Omental fat pad (tissue), 4 donors: ENCODE measurements around the gene MYT1. TPM values are rescaled to one million over a fixed set of nuclear protein-coding genes. Genes with fewer than 3 reads are reported as not detected.
"Not testable (repeated sequence)": the region's sequence is repeated elsewhere in the genome, so short reads cannot be mapped to it uniquely, and the experiment has no call there.

Source experiments
- ATAC-seq: fragments of 150-250 bp; one replicate; pipeline ENCODE4 v1.9.1; 2016; ENCODE audit warnings: mild to moderate bottlenecking, moderate library complexity; ENCODE audit not compliant: low FRiP score
- DNase-seq: peaks from one replicate; pipeline ENCODE4 v3.0.0-alpha.2; 2019; ENCODE audit warnings: low spot score
- CTCF ChIP-seq, 3 donors: fragments of 450-650 bp; IDR thresholded peaks; one replicate each; pipeline ENCODE4 v1.5.1; 2016 to 2017; ENCODE audit warnings: antibody characterized with exemption in 3 of 3, mild to moderate bottlenecking in 3 of 3, moderate library complexity in 2 of 3
- total RNA-seq, 4 donors: library from RNA; depleted of rRNA; stranded (reverse); fragments of >200 nt; gene quantifications; one replicate each; pipeline ENCODE4 v1.1.0, GENCODE V29; 2016

The MYT1 gene
- total RNA-seq, 4 donors from 2014 or later: not detected

GRCh38 chr20:64121586-64121985 is 42.7 kb upstream of the MYT1 start:
- ATAC-seq (no peak), DNase-seq (no peak)
- TF ChIP-seq CTCF (IDR thresholded peaks at IDR 0.05): no peak

- not testable (repeated sequence) for ATAC-seq, DNase-seq
These were observed 41.3 kb upstream of the MYT1 start for GRCh38 chr20:64122927-64123326.

GRCh38 chr20:64123517-64123916 is 40.7 kb upstream of the MYT1 start:
- ATAC-seq, DNase-seq: not testable (repeated sequence)

GRCh38 chr20:64129146-64129782 is 35.0 kb upstream of the MYT1 start:
- DNase-seq (peak; percentile 2), ATAC-seq (no peak)
- TF ChIP-seq CTCF (IDR thresholded peaks at IDR 0.05): no peak

- TF ChIP-seq CTCF (IDR thresholded peaks at IDR 0.05): no peak
- DNase-seq: no peak
- no peak for ATAC-seq
These were observed 34.0 kb upstream of the MYT1 start for GRCh38 chr20:64130271-64130670.

- ATAC-seq (no peak), DNase-seq (no peak)
- TF ChIP-seq CTCF (IDR thresholded peaks at IDR 0.05): no peak
These were observed 33.4 kb upstream of the MYT1 start for GRCh38 chr20:64130876-64131275.

GRCh38 chr20:64131406-64131805 is 32.8 kb upstream of the MYT1 start:
- ATAC-seq (no peak), DNase-seq (peak; percentile 10)
- no peak for TF ChIP-seq CTCF (IDR thresholded peaks at IDR 0.05)

GRCh38 chr20:64133951-64134407 is 30.3 kb upstream of the MYT1 start:
- TF ChIP-seq CTCF (IDR thresholded peaks at IDR 0.05): no peak
- DNase-seq: peak; percentile 7
- ATAC-seq: no peak

GRCh38 chr20:64134744-64135143 is 29.5 kb upstream of the MYT1 start:
- DNase-seq: not testable (repeated sequence)

More at GRCh38 chr20:64134744-64135143, 29.5 kb upstream of the MYT1 start:
- not testable (repeated sequence) for ATAC-seq
